HG03159 (cell line): Measurements from ENCODE around the gene MLPH.

ENCODE experiments used
- ATAC-seq: cut with Tn5 transposase; IDR thresholded peaks from one replicate; pipeline ENCODE4 v1.9.1; 2021; ENCODE audit warnings: mild to moderate bottlenecking, moderate library complexity; ENCODE audit not compliant: unreplicated experiment

The MLPH gene

DNA sequence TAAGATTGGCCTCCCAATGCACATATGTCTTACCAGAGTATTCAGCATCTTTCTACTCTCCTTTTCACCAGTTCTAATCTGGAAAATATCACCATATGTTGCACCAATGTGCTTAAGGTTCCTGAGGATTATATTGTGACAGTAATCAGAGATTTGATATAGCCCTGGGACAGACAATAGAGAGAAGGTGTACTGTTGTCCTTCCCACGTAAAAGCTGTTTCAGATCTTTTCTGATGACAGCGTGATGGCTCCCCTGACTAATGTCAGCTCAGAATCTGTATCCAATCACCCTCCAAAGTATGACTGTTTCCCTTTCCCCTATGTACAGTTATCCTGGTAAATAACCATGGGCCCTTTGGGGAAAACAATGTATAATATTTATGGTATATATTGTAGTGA, 9.0 kb upstream of the MLPH start:
- ATAC-seq = no peak

DNA sequence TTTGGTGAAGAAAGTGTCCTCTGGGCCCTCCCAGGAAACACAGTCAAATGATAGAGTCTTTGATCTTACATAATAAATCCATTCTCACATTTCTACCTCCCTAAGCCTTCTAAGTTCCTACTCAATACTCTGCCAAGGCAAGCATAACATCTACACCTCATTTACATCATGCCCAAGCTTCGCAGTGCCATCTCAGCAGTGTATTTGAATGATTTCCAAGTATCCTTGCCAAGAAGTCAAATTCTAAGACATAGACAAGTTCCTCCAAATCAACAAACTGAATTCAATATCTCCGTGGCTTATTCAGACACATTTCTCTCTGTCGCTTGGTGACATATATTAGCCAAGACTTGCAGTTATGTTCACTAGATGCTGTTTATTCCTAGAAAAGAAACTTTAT, 8.1 kb upstream of the MLPH start:
- no peak for ATAC-seq

DNA sequence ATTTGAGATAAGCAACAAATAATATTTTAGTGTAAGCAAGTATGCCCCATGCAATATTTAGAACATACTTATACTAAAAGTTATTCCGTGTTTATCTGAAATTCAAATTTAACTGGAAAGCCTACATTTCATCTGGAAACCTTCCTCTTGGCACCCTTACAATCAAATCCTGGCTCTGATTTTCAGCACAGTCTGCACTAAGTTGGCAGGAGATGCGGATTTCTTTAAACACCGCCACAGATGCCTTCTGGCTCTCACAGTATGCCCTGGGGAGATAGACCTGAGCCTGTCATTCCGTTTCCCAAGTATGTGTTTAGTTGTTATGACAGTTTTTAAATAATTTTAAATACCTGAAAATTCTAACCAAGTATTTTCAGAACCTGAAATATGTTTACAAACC, 7.3 kb upstream of the MLPH start:
- ATAC-seq = no peak

DNA sequence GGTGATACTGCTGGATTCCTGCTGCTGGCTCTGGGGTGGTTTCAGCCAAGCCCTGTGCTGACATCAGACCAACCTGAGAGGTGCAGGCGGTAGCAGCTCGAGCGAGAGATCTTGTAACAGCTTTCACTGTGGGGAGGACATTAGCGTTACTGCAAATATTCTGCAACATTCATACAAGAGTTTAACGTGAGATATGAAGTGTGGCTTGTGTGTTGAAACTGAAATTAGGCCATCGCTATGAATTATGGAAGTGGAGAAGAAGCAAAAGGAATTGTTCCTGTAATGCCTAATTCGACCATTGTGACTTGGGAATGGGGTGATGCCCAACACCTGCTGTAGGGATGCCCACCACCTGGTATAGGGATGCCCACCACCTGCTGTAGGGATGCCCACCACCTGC, 6.5 kb upstream of the MLPH start:
- ATAC-seq = no peak

DNA sequence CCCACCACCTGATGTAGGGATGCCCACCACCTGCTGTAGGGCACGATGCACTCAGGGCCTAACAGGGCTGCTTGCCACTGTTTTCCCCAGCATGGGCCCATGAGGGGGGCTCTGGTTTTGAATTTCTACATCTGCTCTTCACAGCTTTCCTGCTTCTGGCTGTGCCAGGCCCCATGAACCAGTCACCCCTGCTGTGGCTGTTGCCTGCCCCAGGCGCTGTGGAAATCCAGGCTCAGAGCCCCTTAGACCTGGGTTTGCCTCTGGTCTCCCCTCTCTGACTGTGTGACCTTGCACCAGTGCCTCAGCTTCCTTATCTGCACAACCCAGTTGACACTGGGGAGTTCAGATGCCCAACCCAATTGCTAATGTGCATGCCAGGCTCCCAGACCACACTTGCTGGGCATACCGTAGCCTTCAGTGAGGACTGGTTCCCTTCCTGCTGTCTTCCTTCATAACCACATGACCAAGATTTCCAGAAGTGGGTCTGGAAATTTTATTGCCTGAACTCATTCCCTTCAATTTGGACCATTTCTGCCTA, 6.0 kb upstream of the MLPH start:
- ATAC-seq = no peak

DNA sequence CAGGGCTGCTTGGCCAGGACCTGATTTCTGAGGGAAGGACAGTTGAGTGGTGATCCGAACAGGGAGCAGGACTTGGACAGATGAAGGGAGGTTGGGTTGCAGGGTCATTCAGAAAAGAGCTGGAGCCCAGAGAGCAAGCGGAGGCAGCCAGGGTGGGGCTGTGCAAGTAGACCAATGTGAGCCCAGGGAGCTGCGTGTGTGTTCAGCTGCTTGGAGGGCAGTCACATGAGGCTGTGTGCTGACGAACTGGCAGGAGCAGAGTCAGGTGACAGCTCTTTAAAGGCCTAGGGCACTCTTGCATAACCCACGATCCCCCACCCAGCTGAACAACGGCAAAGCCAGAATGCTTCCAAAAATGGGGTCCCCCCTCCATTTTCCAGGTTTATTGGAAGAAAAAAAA, 4.6 kb upstream of the MLPH start:
- no peak for ATAC-seq

DNA sequence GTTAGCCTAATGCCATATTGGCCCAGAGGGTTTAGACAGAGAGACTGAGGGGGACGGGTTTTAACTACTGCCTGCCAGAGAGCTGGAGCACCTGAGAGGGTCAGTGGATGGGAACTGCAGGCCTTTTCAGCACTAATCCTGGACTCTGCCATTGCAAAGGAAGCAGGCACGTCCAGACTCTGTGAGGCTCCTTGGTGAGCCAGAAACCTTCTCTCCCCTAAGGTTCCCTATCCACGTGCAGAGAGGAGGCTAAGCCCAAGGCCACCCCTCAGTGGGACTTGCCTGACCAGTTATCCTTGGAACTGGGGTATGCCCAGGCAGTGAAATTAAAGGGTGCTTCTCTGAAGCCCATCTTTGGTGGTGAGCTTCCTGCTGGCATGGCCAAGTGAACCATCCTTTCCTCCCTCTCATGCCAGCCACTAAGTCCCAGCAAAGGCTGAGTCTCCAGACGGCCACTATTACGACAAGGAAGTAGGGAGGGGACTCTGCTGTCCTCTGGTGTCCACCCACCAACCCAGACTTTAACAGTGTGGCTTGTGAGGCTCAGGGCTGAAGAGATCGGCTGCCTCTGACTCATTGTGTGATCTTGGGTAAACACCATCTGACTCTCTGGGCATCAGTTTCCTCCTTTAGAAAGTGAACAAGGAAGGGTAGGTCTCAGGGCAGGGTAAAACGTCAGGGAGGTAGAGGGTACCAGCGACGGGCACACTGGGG, 3.9 kb upstream of the MLPH start:
- no peak for ATAC-seq

DNA sequence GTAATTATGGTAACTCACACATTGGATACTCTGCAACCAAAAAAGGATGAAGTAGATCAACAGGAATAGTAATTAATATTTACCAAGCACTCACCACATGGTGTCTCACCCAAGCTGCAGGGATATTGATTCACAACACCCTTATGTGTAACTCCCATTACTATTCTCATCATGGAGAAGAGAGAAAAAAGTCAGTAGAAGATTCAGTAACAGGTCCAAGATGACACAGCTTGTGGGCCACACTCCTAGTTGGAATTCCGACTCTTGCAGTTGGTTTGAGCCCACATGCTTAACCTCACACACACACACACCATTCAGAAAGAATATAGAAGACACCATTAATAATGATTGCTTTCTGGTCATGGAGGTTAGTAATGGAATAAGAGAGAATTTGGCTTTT, 1.7 kb upstream of the MLPH start:
- no peak for ATAC-seq

DNA sequence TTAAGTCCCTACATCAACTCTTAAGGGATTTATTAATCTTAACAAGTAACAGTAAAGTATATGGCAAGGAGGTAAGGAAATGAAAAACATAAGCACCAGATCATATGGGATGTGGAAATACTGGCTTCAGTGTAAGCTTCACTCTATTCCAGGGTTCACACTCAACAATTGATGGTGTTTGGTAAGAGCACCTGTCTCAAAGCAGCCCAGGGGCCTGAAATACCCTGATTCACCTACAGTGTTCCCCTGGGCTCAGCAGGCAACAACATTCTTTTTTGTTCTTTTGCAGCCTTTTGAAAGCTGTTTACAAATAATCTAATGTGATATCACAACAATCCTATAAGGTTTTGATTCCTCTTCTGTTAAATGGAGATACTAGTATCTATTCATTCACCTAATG, 1.2 kb upstream of the MLPH start:
- no peak for ATAC-seq

DNA sequence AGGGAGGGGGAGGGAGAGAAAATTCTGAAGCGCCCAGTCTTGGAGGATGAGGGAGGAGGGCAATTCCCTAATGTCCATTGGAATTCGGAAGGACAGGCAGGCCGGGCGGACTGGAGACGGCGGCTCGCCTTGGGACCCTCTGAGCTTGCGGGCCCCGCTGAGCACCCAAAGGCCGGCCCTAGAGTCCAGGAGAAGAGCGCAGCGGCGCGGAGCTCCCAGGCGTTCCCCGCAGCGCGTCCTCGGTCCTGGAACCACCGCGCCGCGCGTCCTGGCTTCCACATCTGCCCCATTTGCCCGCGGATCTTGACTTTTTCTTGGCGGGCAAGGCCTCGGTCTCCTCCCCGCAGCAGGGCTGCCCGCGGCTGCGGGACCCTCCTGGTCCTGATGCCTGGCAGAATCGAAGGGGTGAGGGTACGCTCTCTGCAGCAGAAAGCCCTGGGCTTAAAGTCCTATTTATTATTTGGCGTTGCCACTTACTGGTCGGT, 675 bp upstream of the MLPH start:
- ATAC-seq = no peak

DNA sequence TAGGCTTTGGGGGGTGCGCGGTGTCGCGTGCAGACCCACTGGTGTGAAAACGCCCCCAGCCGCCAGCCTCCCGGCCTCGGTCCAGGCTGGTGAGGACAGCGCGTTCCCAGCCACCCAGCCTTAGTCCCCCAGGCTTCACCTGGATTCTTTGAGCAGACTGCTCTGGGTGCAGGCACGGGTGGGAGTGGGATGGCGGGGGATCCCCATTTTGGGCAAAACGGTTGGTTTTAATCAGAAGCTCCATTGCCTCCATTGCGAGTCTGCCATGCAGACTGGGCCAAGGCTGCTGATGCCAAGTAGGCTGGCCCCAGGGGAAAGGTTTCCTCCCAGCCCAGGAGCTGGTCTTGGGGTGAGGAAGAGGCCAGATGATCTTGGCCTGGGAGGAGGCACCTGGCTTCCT, 445 bp downstream of the MLPH start:
- ATAC-seq = no peak

DNA sequence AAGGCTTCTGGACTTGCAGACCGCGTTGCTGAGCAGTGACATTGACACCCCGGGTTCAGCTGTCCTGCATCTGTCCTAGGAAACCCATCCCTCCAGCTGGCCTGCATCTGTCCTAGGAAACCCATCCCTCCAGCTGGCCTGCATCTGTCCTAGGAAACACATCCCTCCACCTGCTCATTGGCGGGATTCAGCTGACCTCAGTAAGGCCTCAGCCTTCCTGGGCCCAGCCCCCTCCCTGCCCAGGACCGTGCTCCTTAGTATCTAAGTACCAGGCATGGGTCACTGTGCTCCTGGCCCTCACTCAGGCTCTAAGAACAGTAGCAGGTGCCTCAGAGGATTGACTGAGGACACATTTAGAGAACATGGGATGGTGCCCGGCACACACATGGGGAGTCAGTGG, 1.2 kb downstream of the MLPH start:
- ATAC-seq = no peak

DNA sequence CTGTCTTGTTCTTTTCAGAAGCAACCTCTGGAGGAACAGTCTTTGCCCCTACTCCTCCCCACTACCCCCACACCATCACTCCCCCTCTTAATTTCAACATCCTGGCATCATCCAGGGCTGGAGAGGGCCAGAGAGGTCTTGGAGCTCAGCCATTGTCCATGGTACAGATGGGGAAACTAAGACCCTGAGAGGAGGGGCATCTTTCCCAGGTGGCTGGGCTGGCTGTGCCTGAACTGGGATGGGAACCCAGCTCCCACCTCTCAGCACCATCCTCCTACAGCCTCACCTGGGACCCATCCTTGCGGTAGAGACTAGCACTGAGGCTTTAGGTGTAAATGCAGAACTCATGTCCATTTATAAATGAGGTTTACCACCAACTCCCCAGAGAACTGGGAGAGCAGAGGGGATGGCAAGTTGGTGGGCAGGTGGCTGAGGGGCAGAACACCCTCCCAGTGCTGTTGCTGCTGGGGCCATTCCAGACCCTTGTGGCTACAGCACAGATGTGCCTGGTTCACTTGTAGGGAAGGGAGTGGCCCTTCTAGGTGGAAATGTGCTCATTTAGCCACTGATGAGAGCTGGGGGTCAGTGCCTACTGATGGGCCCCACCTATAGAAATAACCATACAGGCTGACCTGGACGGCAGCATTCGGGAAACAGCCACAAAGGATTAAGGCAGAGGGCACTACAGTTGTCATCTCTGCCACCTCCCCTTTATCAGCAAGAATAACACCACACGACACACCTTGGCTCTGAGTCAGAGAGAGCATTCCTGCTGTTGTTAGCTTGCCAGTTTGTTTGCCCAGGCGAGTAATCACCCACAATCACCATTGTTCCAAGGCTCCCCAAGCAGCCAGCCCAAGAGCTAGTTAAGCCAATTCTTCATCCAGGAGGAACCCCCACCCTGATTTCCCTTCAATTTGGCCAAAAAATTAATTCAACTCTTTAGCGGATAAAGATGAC, 2.1 kb downstream of the MLPH start:
- no peak for ATAC-seq

DNA sequence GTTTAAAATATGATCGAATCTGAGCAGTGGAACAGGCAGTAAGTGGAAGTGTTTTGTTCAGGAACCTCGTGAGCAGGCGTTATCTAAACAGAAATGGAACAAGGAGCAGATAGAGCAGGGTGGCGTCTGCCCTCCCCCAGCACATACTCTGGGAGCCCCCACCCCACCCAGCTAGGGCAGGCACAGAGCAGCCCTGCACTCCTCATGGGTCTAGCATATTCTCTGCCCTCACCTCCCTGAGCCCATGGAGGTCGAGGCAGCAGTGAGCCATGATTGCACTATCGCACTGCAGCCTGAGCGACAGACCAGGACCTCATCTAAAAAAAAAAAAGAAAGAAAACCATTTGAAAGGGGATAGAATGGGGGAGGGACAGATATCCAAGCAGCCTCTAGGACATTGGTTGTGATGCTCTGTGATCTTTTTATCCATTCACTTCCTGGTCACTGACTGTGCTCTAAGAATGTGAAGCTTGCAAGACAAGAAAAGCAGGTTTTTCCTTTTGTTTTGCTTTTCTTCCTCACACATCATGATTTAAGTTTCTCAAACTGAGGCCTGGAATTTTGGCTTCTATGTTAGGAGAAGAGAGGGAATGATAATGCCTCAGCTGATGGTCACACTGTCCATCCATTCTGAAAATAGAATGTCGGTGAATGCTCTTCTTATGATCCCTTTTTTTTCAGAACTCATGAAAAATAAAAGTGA, 3.1 kb downstream of the MLPH start:
- no peak for ATAC-seq

DNA sequence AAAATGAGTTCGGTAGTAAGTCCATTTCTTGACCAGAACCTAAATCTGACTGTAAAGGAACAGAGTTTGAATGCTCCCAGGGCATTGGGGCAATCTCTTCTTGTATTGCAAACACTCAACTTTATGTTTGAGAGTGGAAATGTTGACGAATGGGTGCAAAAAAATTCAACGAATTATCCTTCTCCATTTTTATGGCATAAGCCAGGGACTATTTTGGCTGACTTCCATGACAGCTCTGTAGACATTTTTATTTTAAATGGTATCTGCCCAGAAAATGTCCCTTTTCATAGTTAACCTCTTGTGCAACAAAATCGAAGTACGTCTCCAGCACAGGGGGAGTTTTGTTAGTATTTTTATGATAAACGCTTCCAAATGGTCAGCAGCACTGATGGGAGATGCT, 3.7 kb downstream of the MLPH start:
- no peak for ATAC-seq

DNA sequence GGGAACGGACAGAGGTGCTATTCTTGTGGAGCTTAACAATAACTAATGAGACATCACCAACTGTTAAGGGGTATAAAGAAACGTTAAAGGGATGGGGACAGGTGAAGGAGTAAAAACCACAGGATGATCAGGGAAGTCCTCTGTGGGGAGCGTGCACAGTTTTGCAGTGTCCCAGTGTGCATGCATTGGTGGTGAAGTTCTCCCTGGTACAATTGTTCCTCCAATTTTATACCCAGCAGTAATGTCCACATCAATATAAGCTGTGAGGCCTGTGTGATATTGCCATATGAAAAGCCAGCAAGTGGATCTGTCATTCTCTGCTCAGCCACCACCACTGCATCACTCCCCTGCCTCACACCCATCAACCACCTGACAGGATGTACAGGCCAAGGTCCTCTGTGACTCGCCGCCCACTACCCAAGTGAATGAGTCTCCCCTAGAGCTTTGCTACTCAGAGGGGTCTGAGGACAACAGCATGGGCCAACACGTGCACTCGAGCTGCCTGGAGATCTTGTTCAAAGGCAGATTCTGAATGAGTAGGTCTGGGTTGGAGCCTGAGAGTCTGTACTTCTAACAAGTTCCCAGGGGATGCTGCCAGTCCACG, 4.6 kb downstream of the MLPH start:
- no peak for ATAC-seq

DNA sequence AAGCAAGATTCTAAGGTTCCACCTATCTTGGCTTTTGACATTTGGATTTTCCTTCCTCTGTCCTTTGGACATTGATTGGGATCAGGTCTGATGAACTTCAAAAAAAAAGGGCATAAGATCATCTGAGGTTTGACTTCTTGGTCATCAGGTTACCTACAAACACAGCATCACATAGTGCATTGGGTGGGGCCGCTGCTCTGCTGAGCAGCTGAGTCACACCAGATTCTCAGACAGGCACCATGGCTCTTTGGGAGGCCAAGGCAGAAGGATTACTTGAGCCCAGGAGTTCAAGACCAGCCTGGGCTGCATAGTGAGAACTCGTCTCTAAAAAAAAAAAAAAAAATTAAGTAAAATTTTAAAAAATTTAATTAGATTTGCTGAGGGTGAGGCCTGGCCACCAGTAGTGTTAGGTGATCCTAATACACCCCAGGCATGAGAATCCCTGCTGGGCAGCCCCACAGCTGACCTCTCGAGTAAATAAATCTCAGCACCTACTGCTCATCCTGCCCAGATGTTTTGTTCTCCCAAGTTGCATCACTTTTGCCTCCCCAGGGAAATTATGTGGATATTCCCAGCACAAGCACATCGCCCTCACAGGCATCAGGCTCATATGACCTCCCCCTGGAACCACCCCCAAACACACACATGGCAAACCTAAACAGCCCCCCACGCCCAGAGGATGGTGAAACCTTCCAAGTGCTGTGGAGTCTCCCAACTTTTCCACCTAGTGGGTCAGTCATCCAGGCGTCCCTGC, 5.3 kb downstream of the MLPH start:
- no peak for ATAC-seq

DNA sequence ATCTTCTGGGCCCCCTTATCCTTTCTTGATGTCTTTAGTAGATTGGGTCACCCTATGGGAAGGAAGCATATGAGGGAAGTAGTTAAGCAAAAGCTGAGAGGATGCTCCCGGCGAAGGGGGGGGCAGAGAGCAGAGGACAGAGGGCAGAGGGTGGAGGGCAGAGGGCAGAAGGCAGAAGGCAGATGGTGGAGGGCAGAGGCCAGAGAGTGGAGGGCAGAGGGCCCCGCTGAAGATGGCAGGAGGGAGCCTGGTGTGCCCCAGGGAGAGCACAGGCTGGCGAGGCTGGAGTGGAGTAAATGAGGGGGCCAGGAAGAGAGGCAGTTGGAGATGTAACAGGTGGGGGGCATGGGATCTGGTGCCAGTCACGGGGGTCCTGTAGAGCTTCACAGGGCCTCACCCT, 7.0 kb downstream of the MLPH start:
- ATAC-seq = no peak

DNA sequence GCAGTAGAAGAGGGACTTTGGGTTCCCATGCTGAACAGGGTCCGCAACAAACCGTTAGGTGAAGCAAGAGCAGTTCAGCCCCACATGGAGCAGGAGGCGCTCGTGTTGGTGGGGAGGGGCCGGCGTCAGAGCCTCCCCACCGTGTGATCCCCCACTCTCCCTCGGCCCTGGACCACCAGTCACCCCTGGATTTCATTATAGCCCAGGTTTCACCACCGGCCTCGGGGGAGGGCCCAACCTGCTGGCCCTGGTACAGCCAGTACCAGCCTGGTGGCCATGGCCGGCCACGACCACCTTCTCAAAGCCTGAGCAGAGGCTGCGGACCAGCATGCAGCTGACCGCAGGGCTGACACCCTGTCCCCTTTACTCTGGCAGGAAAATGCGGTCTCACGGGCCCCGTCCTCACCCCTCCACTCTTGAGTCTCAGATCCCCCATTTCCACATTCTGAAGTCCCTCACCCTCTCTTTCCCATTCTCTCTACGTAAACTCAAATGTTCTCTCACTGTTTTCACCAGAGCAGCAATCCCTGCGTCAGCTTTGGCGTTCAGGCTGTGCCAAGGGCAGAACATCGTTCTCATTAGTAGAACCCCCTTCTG, 8.6 kb downstream of the MLPH start:
- no peak for ATAC-seq

DNA sequence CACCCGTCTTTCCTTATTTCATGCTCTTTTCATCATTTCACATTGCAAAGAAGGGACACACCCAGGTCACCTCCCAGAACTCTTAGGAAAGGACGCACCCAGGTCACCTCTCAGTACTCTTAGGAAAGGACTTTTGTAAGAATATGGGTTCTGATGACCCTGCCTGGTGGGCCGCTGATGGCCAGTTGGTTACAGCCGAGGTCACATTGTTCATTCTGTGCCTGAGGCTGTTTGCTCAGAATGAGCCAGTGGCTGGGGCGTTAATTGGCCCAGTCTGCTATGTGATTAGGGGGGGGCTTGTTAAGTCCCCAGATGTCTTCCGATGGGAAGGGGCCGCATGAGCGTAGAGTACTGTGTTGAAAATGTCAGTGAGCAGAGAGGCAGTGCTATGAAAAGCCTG, 9.4 kb downstream of the MLPH start:
- no peak for ATAC-seq
